K562 (cell line): Measurements from ENCODE around the gene OIT3. TPM values are rescaled to one million over a fixed set of nuclear protein-coding genes. Genes with fewer than 3 reads are reported as not detected.

Experiments used
- ATAC-seq: fragments of 200-7000 bp; cut with Tn5 transposase; 3 replicates; pipeline ENCODE4 v1.9.1; 2020; ENCODE audit warnings: moderate library complexity
- BruUV-seq: library from RNA; stranded (reverse); fragments of 400-500 nt; replicated peaks from 2 replicates; lab custom pipeline; 2021; lab: Mats Ljungman, UMichigan
- CTCF ChIA-PET: fragments of 300-600 bp; formaldehyde crosslinking; extraction: SDS; loops from one replicate; lab custom pipeline; 2021; ENCODE audit warnings: low intra/inter-chr PET ratio; lab: Yijun Ruan, JAX
- POLR2A ChIA-PET: fragments of 300-600, 350-650 bp; sonication (Branson Sonifier 250); formaldehyde crosslinking; extraction: SDS; loops from one replicate; lab custom pipeline; 2021; ENCODE audit warnings: antibody characterized with exemption, inconsistent platforms; lab: Yijun Ruan, JAX
- DNase-seq, 4 experiments: peaks; one replicate each; pipeline versions ENCODE4 v3.0.0 to v3.0.0-alpha.2; 2011 to 2018; ENCODE audit warnings: low spot score in 3 of 4, mixed read lengths in 3 of 4; ENCODE audit errors: extremely low read depth in 1 of 4
- FAIRE-seq: peaks from 2 replicates; lab custom pipeline; 2011; peaks lifted over from hg19 to GRCh38; lab: Jason Lieb, UNC
- H2AFZ ChIP-seq: 2 replicates; pipeline ENCODE4 v1.6.0; 2011; ENCODE audit warnings: low read depth, low read length, control low read depth, inconsistent platforms
- H3K27ac ChIP-seq: fragments of 200-600 bp; 3 replicates; pipeline ENCODE4 v1.8.0; 2011; ENCODE audit warnings: low read depth, mild to moderate bottlenecking, control low read depth, inconsistent platforms, low read length, moderate library complexity, mixed read lengths; ENCODE audit errors: extremely low read depth
- H3K27me3 ChIP-seq, 2 experiments: fragments of 300-600 bp in 1 of 2; 2 replicates in 1 of 2; 3 replicates in 1 of 2; pipeline versions ENCODE4 v1.6.0 to v1.8.0; 2011; ENCODE audit warnings: inconsistent platforms in 2 of 2, low read length in 2 of 2, mild to moderate bottlenecking in 1 of 2, mixed read lengths in 1 of 2, moderate library complexity in 1 of 2; ENCODE audit not compliant: control insufficient read depth in 2 of 2, insufficient read depth in 2 of 2
- H3K36me3 ChIP-seq: fragments of 300-600 bp; 3 replicates; pipeline ENCODE4 v1.8.0; 2011; ENCODE audit warnings: mild to moderate bottlenecking, low read length, inconsistent platforms; ENCODE audit not compliant: control insufficient read depth, insufficient read depth
- H3K4me1 ChIP-seq, 2 experiments: fragments of 200-600 bp in 1 of 2; replicated peaks in 1 of 2; 2 replicates in 1 of 2; 3 replicates in 1 of 2; pipeline versions ENCODE4 v1.5.1 to v1.8.0; 2011; ENCODE audit warnings: inconsistent platforms in 2 of 2, low read length in 2 of 2, mild to moderate bottlenecking in 1 of 2, mixed read lengths in 1 of 2, moderate library complexity in 1 of 2; ENCODE audit not compliant: control insufficient read depth in 2 of 2, insufficient read depth in 2 of 2
- H3K4me2 ChIP-seq: 2 replicates; pipeline ENCODE4 v1.6.1; 2011; ENCODE audit warnings: low read length, control low read depth, inconsistent platforms, mixed read lengths; ENCODE audit not compliant: insufficient read depth
- H3K4me3 ChIP-seq: fragments of 200-600 bp; sonication (generic), shearing (Covaris generic); 2 replicates; pipeline ENCODE4 v1.5.1; 2016; ENCODE audit warnings: control low read depth, inconsistent platforms
- H3K79me2 ChIP-seq: fragments of 200-600 bp; 3 replicates; pipeline ENCODE4 v1.8.0; 2011; ENCODE audit warnings: low read length, inconsistent platforms; ENCODE audit not compliant: control insufficient read depth, insufficient read depth
- H3K9ac ChIP-seq, 2 experiments: 2 replicates each; pipeline versions ENCODE4 v1.6.0 to v1.6.1; 2011; ENCODE audit warnings: low read depth in 2 of 2, low read length in 2 of 2, control low read depth in 1 of 2, inconsistent platforms in 1 of 2, mild to moderate bottlenecking in 1 of 2, mixed read lengths in 1 of 2; ENCODE audit not compliant: insufficient read depth in 1 of 2
- H3K9me1 ChIP-seq: one replicate; pipeline ENCODE4 v1.6.0; 2011; ENCODE audit warnings: inconsistent platforms, mild to moderate bottlenecking, low read length, moderate library complexity; ENCODE audit not compliant: control insufficient read depth, insufficient read depth
- H3K9me3 ChIP-seq: replicated peaks from 2 replicates; pipeline ENCODE4 v1.5.1; 2011; ENCODE audit warnings: low read depth, low read length, inconsistent platforms; ENCODE audit not compliant: control insufficient read depth, insufficient read depth
- H4K20me1 ChIP-seq: replicated peaks from 2 replicates; pipeline ENCODE4 v1.6.1; 2011; ENCODE audit warnings: low read length, inconsistent platforms, mixed read lengths; ENCODE audit not compliant: control insufficient read depth, insufficient read depth
- HDAC6 ChIP-seq: IDR thresholded peaks from 2 replicates; pipeline ENCODE4 v1.6.1; 2012; ENCODE audit warnings: low read depth, mild to moderate bottlenecking, control low read depth, inconsistent platforms, low read length, moderate library complexity
- HLTF ChIP-seq: fragments of 450-650 bp; IDR thresholded peaks from 2 replicates; pipeline ENCODE4 v1.6.1; 2016
- MCM7 ChIP-seq, 2 experiments: fragments of 450-650 bp; IDR thresholded peaks; 2 replicates each; pipeline ENCODE4 v1.6.1; 2016 to 2018
- PRDM10 ChIP-seq: fragments of 450-650 bp; IDR thresholded peaks from 2 replicates; pipeline ENCODE4 v1.6.1; 2018; ENCODE audit not compliant: partially characterized antibody
- TRIM28 ChIP-seq: fragments of 450-650 bp; IDR thresholded peaks from 2 replicates; pipeline ENCODE4 v1.6.1; 2017
- ZNF280A ChIP-seq: fragments of 450-650 bp; IDR thresholded peaks from 2 replicates; pipeline ENCODE4 v1.6.1; 2018; ENCODE audit warnings: mild to moderate bottlenecking, low read depth; ENCODE audit not compliant: partially characterized antibody
- in situ Hi-C: fragments of 300-500 bp; cut with MboI; formaldehyde crosslinking; loops from 4 replicates; pipeline ENCODE4 v1.15.0; 2018; ENCODE audit warnings: inconsistent platforms, mixed read lengths
- intact Hi-C: fragments of 100-400 bp; cut with micrococcal nuclease; formaldehyde crosslinking; loops from 2 replicates; pipeline ENCODE4 v1.14.2; 2022
- polyA plus RNA-seq, 8 experiments: library from polyadenylated mRNA; depleted of rRNA in 4 of 8; stranded (reverse) in 5 of 8; unstranded in 3 of 8; fragments of >200 nt; fragmentation: Nextera tagmentation in 2 of 8; fragmentation: Illumina TruSeq in 1 of 8; extraction: Ambion mirVana in 2 of 8; extraction: Trizol in 1 of 8; gene quantifications; 2 replicates each; pipeline versions ENCODE4 v1.2.1 to v1.2.3, GENCODE V29; 2011 to 2014; ENCODE audit warnings: inconsistent platforms in 1 of 8, missing spikeins in 1 of 8
- total RNA-seq, 7 experiments: library from RNA; depleted of rRNA in 6 of 7; stranded (reverse); fragments of >200 nt in 6 of 7; fragmentation: Illumina TruSeq in 2 of 7; extraction: Trizol in 2 of 7; gene quantifications; 2 replicates each; pipeline versions ENCODE4 v1.2.1 to v1.2.3, GENCODE V29; 2011 to 2021; ENCODE audit warnings: low replicate concordance in 1 of 7

The OIT3 gene
- total and polyA plus RNA-seq, 9 of the 15 experiments (the other 6 are each of a cell fraction or from before 2014, with no cell fraction given), result not detected

GRCh38 chr10:72979709-72980108, 86.2 kb downstream of the OIT3 start:
- Histone ChIP-seq H3K9me1 (no peaks in the 10 kb centered on the region), H4K20me1 (no peaks in the 10 kb centered on the region), H3K9ac (no peak overlapping the region), H3K4me2 (no peak overlapping the region), H3K4me1 (peaks cover 8 to 9% of the 10 kb centered on the region in 2 experiments; a peak in 3 of 5 replicates), H3K27me3 (no peaks in the 10 kb centered on the region), H3K36me3 (no peaks in the 10 kb centered on the region), H3K9me3 (peaks cover 26% of the 10 kb centered on the region), H3K4me3 (no peak overlapping the region), H3K79me2 (no peaks in the 10 kb centered on the region), H3K27ac (no peak overlapping the region), H2AFZ (no peak overlapping the region)
- CTCF ChIA-PET, result no interaction called here
- intact Hi-C loops (no loop called here), in situ Hi-C loops (no loop called here)
- no peak for ATAC-seq
- POLR2A ChIA-PET, result interaction anchor here (0.7 to 1.4 kb wide), 3 partner anchors 22 to 619 kb away, joined by 3 to 4 read pairs (median 4); no protein-coding TSS in a partner anchor
- TF ChIP-seq TRIM28 (peak; percentile 74; the same call in 1 of the 2 replicates), MCM7 (IDR thresholded peaks at IDR 0.05) (no peak), HDAC6 (no peak), HLTF (0 out of 2 replicates have a peak, but pooled peaks have one; percentile 52), ZNF280A (peak; percentile 43), PRDM10 (peak; percentile 13)
- DNase-seq, result no peak
- no peak for FAIRE-seq
- BruUV-seq, result no TSS peak
